GM23338 (cell line): ENCODE data around the gene CACNB3. TPM values are rescaled to one million over a fixed set of nuclear protein-coding genes. Genes with fewer than 3 reads are reported as not detected.

Source experiments
- ATAC-seq: fragments of 200-7000 bp; cut with Tn5 transposase; 3 replicates; pipeline ENCODE4 v1.9.1; 2020
- DNase-seq: peaks from one replicate; pipeline ENCODE4 v3.0.0-alpha.2; 2015; ENCODE audit warnings: low spot score
- H2AFZ ChIP-seq: fragments of 200-600 bp; sonication (generic); 2 replicates; pipeline ENCODE4 v1.8.0; 2016; ENCODE audit warnings: antibody characterized with exemption, mild to moderate bottlenecking, moderate library complexity
- H3F3A ChIP-seq: fragments of 200-600 bp; sonication (generic); replicated peaks from 2 replicates; pipeline ENCODE4 v1.8.0; 2017; ENCODE audit warnings: antibody characterized with exemption, mixed run types, low read depth
- H3K27ac ChIP-seq: fragments of 200-600 bp; sonication (generic); 2 replicates; pipeline ENCODE4 v1.6.1; 2016; ENCODE audit warnings: low read depth
- H3K27me3 ChIP-seq: fragments of 200-600 bp; sonication (generic); 2 replicates; pipeline ENCODE4 v1.8.0; 2016; ENCODE audit warnings: mild to moderate bottlenecking, mixed run types, moderate library complexity; ENCODE audit not compliant: insufficient read depth
- H3K36me3 ChIP-seq: fragments of 200-600 bp; sonication (generic); 2 replicates; pipeline ENCODE4 v1.8.0; 2016; ENCODE audit warnings: mild to moderate bottlenecking; ENCODE audit not compliant: insufficient read depth
- H3K4me1 ChIP-seq: fragments of 200-600 bp; sonication (generic); 2 replicates; pipeline ENCODE4 v1.8.0; 2016; ENCODE audit warnings: mild to moderate bottlenecking, moderate library complexity; ENCODE audit not compliant: insufficient read depth
- H3K4me2 ChIP-seq: fragments of 200-600 bp; sonication (generic); 2 replicates; pipeline ENCODE4 v1.7.1; 2017; ENCODE audit warnings: mixed run types
- H3K4me3 ChIP-seq: fragments of 200-600 bp; sonication (generic); 2 replicates; pipeline ENCODE4 v1.6.1; 2016; ENCODE audit warnings: mixed run types
- H3K79me2 ChIP-seq: fragments of 200-600 bp; sonication (generic); replicated peaks from 2 replicates; pipeline ENCODE4 v1.8.0; 2017; ENCODE audit warnings: mild to moderate bottlenecking; ENCODE audit not compliant: insufficient read depth
- H3K9me2 ChIP-seq: fragments of 200-600 bp; sonication (generic); 2 replicates; pipeline ENCODE4 v1.8.0; 2017; ENCODE audit not compliant: insufficient read depth
- H4K20me1 ChIP-seq: fragments of 200-600 bp; sonication (generic); replicated peaks from 2 replicates; pipeline ENCODE4 v1.8.0; 2017; ENCODE audit warnings: mild to moderate bottlenecking; ENCODE audit not compliant: insufficient read depth
- H3K27ac Mint-ChIP-seq: 2 replicates; pipeline ENCODE4 v1.8.0; 2020; ENCODE audit warnings: inconsistent platforms, mild to moderate bottlenecking, moderate library complexity, mixed read lengths
- H3K27me3 Mint-ChIP-seq: 3 replicates; pipeline ENCODE4 v1.8.0; 2022; ENCODE audit warnings: low read depth, mild to moderate bottlenecking, moderate library complexity, mixed read lengths, inconsistent platforms; ENCODE audit not compliant: insufficient read depth, poor library complexity
- H3K36me3 Mint-ChIP-seq: 3 replicates; pipeline ENCODE4 v1.8.0; 2021; ENCODE audit warnings: low read depth, mild to moderate bottlenecking, inconsistent platforms, moderate library complexity, mixed read lengths
- H3K4me1 Mint-ChIP-seq: 3 replicates; pipeline ENCODE4 v1.8.0; 2020; ENCODE audit warnings: mild to moderate bottlenecking, inconsistent platforms, mixed read lengths
- H3K4me3 Mint-ChIP-seq: 3 replicates; pipeline ENCODE4 v1.8.0; 2021; ENCODE audit warnings: moderate library complexity, mild to moderate bottlenecking, inconsistent platforms, mixed read lengths
- H3K9me3 Mint-ChIP-seq: 3 replicates; pipeline ENCODE4 v1.8.0; 2020; ENCODE audit warnings: moderate library complexity, mild to moderate bottlenecking, inconsistent platforms, mixed read lengths
- CREB1 ChIP-seq: fragments of 250-450 bp; sonication (Bioruptor Pico); IDR thresholded peaks from 2 replicates; pipeline ENCODE4 v1.5.0; 2020; ENCODE audit warnings: low read depth, mild to moderate bottlenecking, moderate library complexity
- CTCF ChIP-seq, 2 experiments: fragments of 200-600 bp in 1 of 2; sonication (generic) in 1 of 2; conservative IDR thresholded peaks; 2 replicates each; pipeline versions ENCODE4 v1.5.1 to v1.6.1; 2016 to 2017; ENCODE audit warnings: antibody characterized with exemption in 2 of 2, low read depth in 2 of 2, mild to moderate bottlenecking in 2 of 2, moderate library complexity in 1 of 2
- ETS1 ChIP-seq: IDR thresholded peaks from 2 replicates; pipeline ENCODE4 v1.6.1; 2016; ENCODE audit warnings: antibody characterized with exemption
- POLR2AphosphoS5 ChIP-seq: IDR thresholded peaks from 2 replicates; pipeline ENCODE4 v1.6.1; 2016; ENCODE audit warnings: antibody characterized with exemption, low read depth
- ZNF331 ChIP-seq: fragments of 250-450 bp; sonication (Bioruptor Pico); IDR thresholded peaks from 2 replicates; pipeline ENCODE4 v1.5.0; 2020; ENCODE audit warnings: low read depth, mild to moderate bottlenecking, moderate library complexity
- ZNF462 ChIP-seq: fragments of 250-450 bp; sonication (Bioruptor Pico); IDR thresholded peaks from 2 replicates; pipeline ENCODE4 v1.5.0; 2020; ENCODE audit warnings: mild to moderate bottlenecking, moderate library complexity
- polyA plus RNA-seq: library from polyadenylated mRNA; unstranded; fragments of >200 nt; fragmentation: Nextera tagmentation; extraction: Ambion mirVana; gene quantifications from 2 replicates; pipeline ENCODE4 v1.2.1, GENCODE V29; 2016
- total RNA-seq: library from RNA; depleted of rRNA; stranded (reverse); fragments of >200 nt; shearing (Covaris generic); gene quantifications from 2 replicates; pipeline ENCODE4 v1.2.3, GENCODE V29; 2014

CACNB3 gene
- total and polyA plus RNA-seq, 2 experiments from 2014 or later: 4.1 to 6.2 TPM

GRCh38 chr12:48856379-48856778, 38.1 kb downstream of the CACNB3 start:
- Histone ChIP-seq H3K4me2 (no peak overlapping the region), H3F3A (no peaks in the 10 kb centered on the region), H3K79me2 (peaks cover 4% of the 10 kb centered on the region), H2AFZ (no peak overlapping the region), H3K4me3 (no peak overlapping the region), H3K4me1 (peaks cover 4% of the 10 kb centered on the region; the same call in 1 of the 2 replicates), H3K27me3 (no peaks in the 10 kb centered on the region), H4K20me1 (peaks cover 6% of the 10 kb centered on the region; the same call in 1 of the 2 replicates), H3K9me2 (no peaks in the 10 kb centered on the region), H3K27ac (no peak overlapping the region), H3K36me3 (peaks cover 3% of the 10 kb centered on the region; the same call in 1 of the 2 replicates)
- Mint-ChIP-seq H3K4me1 (peaks cover 8% of the 10 kb centered on the region), H3K27ac (no peak overlapping the region), H3K36me3 (peaks cover 30% of the 10 kb centered on the region), H3K9me3 (no peaks in the 10 kb centered on the region), H3K4me3 (no peak overlapping the region), H3K27me3 (peaks cover 6% of the 10 kb centered on the region)
- DNase-seq (no peak), ATAC-seq (no peak)
- TF ChIP-seq ZNF331: no peak
- TF ChIP-seq ZNF462 (CRISPR knock-in tag): no peak

GRCh38 chr12:48857278-48857994, 39.1 kb downstream of the CACNB3 start:
- H3K9me3 Mint-ChIP-seq: no peaks in the 10 kb centered on the region
- ATAC-seq: no peak
- Histone ChIP-seq H2AFZ (no peak overlapping the region), H3K27ac (no peak overlapping the region), H3K4me3 (no peak overlapping the region), H3K9me2 (no peaks in the 10 kb centered on the region), H4K20me1 (peaks cover 10% of the 10 kb centered on the region), H3K79me2 (no peaks in the 10 kb centered on the region), H3K36me3 (peaks cover 10% of the 10 kb centered on the region), H3K27me3 (no peaks in the 10 kb centered on the region), H3K4me1 (peaks cover 4% of the 10 kb centered on the region; the same call in 1 of the 2 replicates), H3K4me2 (no peak overlapping the region), H3F3A (no peaks in the 10 kb centered on the region)
- DNase-seq: no peak
- H3K4me1 Mint-ChIP-seq: peaks cover 9% of the 10 kb centered on the region
- no peak overlapping the region for H3K4me3 Mint-ChIP-seq
- H3K27ac Mint-ChIP-seq: no peak overlapping the region
- H3K27me3 Mint-ChIP-seq: peaks cover 2% of the 10 kb centered on the region
- peaks cover 39% of the 10 kb centered on the region for H3K36me3 Mint-ChIP-seq
- TF ChIP-seq ZNF331 (no peak), ETS1 (no peak), CREB1 (no peak), CTCF (conservative IDR thresholded peaks at IDR 0.05; ENCODE audit: low read depth in 2 of 2) (no peak), POLR2AphosphoS5 (no peak)
